ENCODE measurements around the gene RAPGEF2.
A peak's percentile ranks its signal among the peaks of the same experiment; 100 is the strongest.
"Not testable (repeated sequence)": the region's sequence is repeated elsewhere in the genome, so short reads cannot be mapped to it uniquely, and the experiment has no call there.

Gene RAPGEF2

GRCh38 chr4:159162576-159162975 lies 59.7 kb downstream of the RAPGEF2 start:
- no peak for DNase-seq (ENCODE audit: low read depth)

- DNase-seq (ENCODE audit: low read depth), result no peak
Measured at GRCh38 chr4:159163521-159163920, 60.6 kb downstream of the RAPGEF2 start.

GRCh38 chr4:159169404-159170302 lies 66.8 kb downstream of the RAPGEF2 start:
- no peak for DNase-seq (ENCODE audit: low read depth)

- peak; percentile 20 for DNase-seq (ENCODE audit: low read depth)
Measured at GRCh38 chr4:159171287-159171686, 68.4 kb downstream of the RAPGEF2 start.

- no peak for DNase-seq (ENCODE audit: low read depth)
Measured at GRCh38 chr4:159173886-159174285, 71.0 kb downstream of the RAPGEF2 start.

GRCh38 chr4:159174645-159175084 lies 71.8 kb downstream of the RAPGEF2 start:
- DNase-seq (ENCODE audit: low read depth), result peak; percentile 10

GRCh38 chr4:159175085-159175988 lies 72.5 kb downstream of the RAPGEF2 start:
- DNase-seq (ENCODE audit: low read depth), result peak; percentile 94

GRCh38 chr4:159175989-159176375 lies 73.1 kb downstream of the RAPGEF2 start:
- peak; percentile 12 for DNase-seq (ENCODE audit: low read depth)

GRCh38 chr4:159177265-159178150 lies 74.6 kb downstream of the RAPGEF2 start:
- DNase-seq (ENCODE audit: low read depth), result no peak

GRCh38 chr4:159178151-159178546 lies 75.3 kb downstream of the RAPGEF2 start:
- peak; percentile 65 for DNase-seq (ENCODE audit: low read depth)

- DNase-seq (ENCODE audit: low read depth), result no peak
Measured at GRCh38 chr4:159178979-159179969, 76.4 kb downstream of the RAPGEF2 start.

GRCh38 chr4:159183885-159184605 lies 81.2 kb downstream of the RAPGEF2 start:
- DNase-seq (ENCODE audit: low read depth), result not testable (repeated sequence)

GRCh38 chr4:159185591-159186023 lies 82.7 kb downstream of the RAPGEF2 start:
- DNase-seq (ENCODE audit: low read depth), result no peak

- DNase-seq (ENCODE audit: low read depth), result no peak
Measured at GRCh38 chr4:159188646-159189045, 85.8 kb downstream of the RAPGEF2 start.

GRCh38 chr4:159190651-159191050 lies 87.8 kb downstream of the RAPGEF2 start:
- no peak for DNase-seq (ENCODE audit: low read depth)

- DNase-seq (ENCODE audit: low read depth), result peak; percentile 87
Measured at GRCh38 chr4:159191989-159192388, 89.1 kb downstream of the RAPGEF2 start.

- DNase-seq (ENCODE audit: low read depth), result no peak
Measured at GRCh38 chr4:159193046-159193620, 90.3 kb downstream of the RAPGEF2 start.

- no peak for DNase-seq (ENCODE audit: low read depth)
Measured at GRCh38 chr4:159195361-159195769, 92.5 kb downstream of the RAPGEF2 start.

GRCh38 chr4:159197260-159197884 lies 94.5 kb downstream of the RAPGEF2 start:
- no peak for DNase-seq (ENCODE audit: low read depth)
